GM18858 (cell line): ENCODE measurements around the gene TUBA1A.
"Not testable (repeated sequence)": the region's sequence is repeated elsewhere in the genome, so short reads cannot be mapped to it uniquely, and the experiment has no call there.

ENCODE experiments used
- ATAC-seq: cut with Tn5 transposase; IDR thresholded peaks from one replicate; pipeline ENCODE4 v1.9.1; 2021; ENCODE audit not compliant: unreplicated experiment

Gene TUBA1A

DNA sequence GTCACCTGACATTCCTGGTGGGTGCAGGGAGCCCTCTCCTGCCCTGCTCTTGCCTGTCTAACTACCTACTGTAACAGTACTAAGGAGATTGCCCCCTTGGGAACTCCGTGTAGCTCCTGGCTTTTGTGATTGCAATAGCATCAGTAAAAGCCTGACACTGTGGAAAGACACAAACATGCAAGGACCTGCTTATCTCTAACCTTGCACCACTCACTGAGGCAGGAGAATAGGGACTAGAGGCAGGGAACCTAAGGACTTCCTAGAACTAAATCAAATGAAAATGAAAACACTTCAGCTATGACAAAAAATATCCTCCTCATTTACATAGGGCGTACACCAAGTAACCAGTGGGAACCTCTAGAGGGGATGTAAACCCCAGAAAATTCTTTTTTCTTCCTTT, 28.5 kb downstream of the TUBA1A start:
- ATAC-seq: no peak

DNA sequence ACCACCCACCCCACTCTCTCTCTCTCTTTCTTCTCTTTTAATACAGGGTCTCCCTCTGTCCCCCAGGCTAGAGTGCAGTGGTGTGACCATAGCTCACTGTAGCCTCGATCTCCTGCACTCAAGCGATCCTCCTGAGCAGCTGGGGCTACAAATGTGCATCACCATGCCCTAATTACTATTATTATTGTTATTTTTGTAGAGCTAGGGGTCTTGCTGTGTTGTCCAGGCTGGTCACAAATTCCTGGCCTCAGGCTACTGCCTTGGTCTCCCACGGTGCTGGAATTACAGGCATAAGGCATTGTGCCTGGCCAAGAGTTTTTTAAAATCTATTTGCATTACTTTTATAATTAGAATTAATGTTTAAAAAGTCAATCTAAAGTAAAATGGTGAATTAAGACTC, 34.7 kb downstream of the TUBA1A start:
- ATAC-seq: no peak

DNA sequence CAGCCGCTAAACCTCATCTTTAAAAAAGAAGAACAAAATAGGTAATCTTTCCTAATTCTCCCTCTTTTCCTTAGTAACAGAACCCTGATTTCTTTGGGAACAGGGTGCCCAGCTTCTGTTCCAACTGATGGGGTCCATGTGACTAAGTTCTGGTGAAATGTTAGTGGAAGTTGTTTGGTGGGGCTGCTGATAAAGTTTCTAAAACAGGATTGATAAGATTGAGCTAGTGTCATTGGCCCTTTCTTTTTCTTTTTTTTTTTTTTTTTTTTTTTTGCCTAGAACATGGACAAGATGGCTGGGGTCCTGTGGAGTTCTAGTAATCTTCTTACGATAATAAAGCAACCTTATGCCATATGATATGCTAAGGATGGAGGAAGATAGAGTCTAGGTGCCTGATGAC, 41.5 kb downstream of the TUBA1A start:
- ATAC-seq: no peak

DNA sequence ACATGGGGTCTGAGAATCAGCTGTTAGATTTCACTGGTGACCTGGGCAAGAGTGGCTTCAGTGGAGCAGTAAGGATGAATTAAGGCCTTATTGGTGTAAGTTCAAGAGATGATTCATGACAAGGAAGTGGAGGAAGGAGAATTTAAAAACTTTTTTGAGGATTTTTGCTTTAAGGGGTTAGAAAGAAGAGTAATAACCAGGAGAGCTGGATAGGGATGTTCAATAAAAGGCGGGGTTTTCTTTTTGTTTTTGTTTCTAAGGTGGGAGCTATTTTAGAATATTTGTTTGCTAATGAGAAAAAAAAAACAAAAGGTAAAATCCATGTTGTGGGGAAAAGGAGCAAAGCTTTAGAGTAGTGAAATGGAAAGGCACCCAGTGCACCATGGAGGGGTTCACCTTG, 42.5 kb downstream of the TUBA1A start:
- ATAC-seq: no peak

DNA sequence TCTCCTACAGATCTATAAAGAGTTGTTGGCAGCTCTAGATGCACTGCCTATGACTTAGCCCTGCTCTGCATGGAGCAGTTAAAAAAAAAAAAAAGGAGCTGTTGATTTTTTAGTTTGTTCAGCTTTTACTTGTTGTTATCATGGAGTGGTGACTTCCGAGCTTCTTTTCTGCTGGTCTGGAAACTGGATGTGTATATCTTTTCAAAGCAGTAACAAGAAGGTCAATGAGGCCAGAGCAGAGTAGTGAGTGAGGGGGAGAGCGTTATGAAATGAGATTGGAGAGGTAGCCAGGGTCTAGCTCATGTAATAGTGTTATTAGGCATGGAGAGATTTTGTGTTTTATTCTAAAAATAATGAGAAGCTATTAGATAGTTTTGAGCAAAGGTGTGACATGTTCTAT, 44.5 kb downstream of the TUBA1A start:
- ATAC-seq: no peak

DNA sequence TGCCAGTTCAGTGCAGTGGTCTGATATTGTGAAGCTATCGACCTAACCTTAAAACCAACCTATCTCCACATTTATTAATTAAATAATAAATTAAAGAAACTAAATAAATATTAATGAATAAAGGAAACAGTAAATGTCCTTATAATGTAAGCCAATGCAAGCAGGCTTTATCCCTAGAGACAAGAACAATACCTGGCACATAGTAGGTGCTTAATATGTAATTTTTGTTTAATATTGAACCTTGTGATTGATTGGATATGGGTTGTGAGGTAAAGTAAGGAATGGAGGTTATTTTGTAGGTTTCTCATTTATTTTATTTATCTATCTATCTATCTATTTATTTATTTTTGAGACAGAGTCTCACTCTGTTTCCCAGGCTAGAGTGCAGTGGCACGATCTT, 49.9 kb downstream of the TUBA1A start:
- no peak for ATAC-seq

DNA sequence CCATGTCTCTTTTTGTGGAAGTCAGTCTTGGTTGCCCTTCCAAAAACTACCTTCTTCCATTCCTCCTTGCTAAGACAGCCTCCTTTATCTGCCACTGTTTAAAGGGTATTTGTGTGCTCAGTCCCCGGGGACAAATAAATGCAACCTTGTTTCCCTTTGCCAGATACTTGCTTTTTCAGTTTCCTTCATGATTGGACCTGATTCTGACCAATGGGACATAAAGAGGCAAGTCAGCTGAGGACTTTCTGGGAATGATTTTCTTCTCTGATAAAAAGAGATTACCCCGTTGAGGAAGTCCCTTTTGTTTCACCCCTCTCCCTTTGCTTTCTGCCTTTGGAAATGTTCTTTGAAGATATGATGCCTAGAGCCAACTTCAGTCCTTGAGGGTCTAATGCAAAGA, 50.3 kb downstream of the TUBA1A start:
- no peak for ATAC-seq

DNA sequence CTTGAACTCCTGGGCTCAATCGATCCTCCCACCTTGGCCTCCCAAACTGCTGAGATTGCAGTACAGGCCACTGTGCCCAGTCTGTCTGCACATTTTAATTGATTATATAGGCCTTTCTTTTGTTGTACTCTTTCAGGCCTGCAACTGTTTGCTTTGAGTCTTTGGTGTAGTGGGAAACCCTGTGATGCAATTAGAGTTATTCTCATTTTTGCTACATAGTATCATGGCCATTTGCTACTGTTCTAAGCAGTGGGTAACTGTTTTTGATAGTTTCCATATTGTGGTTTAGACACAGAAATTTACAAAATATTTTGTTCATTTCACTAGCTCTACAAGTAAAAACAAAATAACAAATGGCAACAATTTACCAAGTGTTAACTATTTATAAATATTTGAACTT, 51.4 kb downstream of the TUBA1A start:
- ATAC-seq: no peak

DNA sequence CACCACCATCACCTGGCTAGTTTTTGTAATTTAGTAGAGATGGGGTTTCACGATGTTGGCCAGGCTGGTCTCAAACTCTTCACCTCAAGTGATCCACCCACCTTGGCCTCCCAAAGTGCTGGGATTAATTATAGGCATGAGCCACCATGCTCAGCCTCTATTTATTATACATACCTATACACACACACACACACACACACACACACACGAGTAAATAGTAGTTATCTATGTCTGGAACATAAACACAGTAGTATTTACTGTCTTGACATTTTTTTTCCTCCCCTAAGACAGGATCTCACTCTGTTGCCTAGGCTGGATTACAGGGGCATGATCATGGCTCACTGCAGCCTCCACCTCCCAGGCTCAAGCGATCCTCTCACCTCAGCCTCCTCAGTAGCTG, 51.9 kb downstream of the TUBA1A start:
- ATAC-seq: not testable (repeated sequence)
